Rectal smooth muscle tissue (tissue), 1 donor: ENCODE measurements around the gene GABRD.
"Not testable (repeated sequence)": the region's sequence is repeated elsewhere in the genome, so short reads cannot be mapped to it uniquely, and the experiment has no call there.

Experiments
- H3K27ac ChIP-seq: one replicate; pipeline ENCODE4 v1.7.0; 2013; ENCODE audit warnings: low read depth, low read length, inconsistent platforms
- H3K27me3 ChIP-seq: one replicate; pipeline ENCODE4 v1.7.0; 2013; ENCODE audit warnings: low read length; ENCODE audit not compliant: control insufficient read depth, insufficient read depth
- H3K36me3 ChIP-seq: one replicate; pipeline ENCODE4 v1.7.0; 2013; ENCODE audit warnings: low read length; ENCODE audit not compliant: control insufficient read depth, insufficient read depth
- H3K4me1 ChIP-seq: one replicate; pipeline ENCODE4 v1.7.0; 2013; ENCODE audit warnings: low read length; ENCODE audit not compliant: control insufficient read depth, insufficient read depth
- H3K4me3 ChIP-seq: one replicate; pipeline ENCODE4 v1.7.0; 2013; ENCODE audit warnings: low read length
- H3K9ac ChIP-seq: one replicate; pipeline ENCODE4 v1.7.0; 2013; ENCODE audit warnings: low read length

GABRD gene

GRCh38 chr1:2019172-2019543, at the start of gene GABRD:
TSS of gene GABRD (plus strand) at chr1:2019345. CDS start at chr1:2019424, 79 bp downstream.
- H3K27ac ChIP-seq = no peak within 1 kb of the TSS
- H3K36me3 ChIP-seq = no peaks in the 10 kb centered on the region
- H3K4me3 ChIP-seq = no peak within 1 kb of the TSS
- peaks cover 40% of the 10 kb centered on the region for H3K27me3 ChIP-seq
- H3K4me1 ChIP-seq = no peaks in the 10 kb centered on the region
- no peak within 1 kb of the TSS for H3K9ac ChIP-seq

GRCh38 chr1:1969505-1969900, 49.6 kb upstream of the GABRD start:
- Histone ChIP-seq H3K36me3 (no peaks in the 10 kb centered on the region), H3K4me1 (no peaks in the 10 kb centered on the region), H3K4me3 (no peak overlapping the region), H3K9ac (no peak overlapping the region), H3K27me3 (peaks cover 4% of the 10 kb centered on the region), H3K27ac (no peak overlapping the region)

DNA sequence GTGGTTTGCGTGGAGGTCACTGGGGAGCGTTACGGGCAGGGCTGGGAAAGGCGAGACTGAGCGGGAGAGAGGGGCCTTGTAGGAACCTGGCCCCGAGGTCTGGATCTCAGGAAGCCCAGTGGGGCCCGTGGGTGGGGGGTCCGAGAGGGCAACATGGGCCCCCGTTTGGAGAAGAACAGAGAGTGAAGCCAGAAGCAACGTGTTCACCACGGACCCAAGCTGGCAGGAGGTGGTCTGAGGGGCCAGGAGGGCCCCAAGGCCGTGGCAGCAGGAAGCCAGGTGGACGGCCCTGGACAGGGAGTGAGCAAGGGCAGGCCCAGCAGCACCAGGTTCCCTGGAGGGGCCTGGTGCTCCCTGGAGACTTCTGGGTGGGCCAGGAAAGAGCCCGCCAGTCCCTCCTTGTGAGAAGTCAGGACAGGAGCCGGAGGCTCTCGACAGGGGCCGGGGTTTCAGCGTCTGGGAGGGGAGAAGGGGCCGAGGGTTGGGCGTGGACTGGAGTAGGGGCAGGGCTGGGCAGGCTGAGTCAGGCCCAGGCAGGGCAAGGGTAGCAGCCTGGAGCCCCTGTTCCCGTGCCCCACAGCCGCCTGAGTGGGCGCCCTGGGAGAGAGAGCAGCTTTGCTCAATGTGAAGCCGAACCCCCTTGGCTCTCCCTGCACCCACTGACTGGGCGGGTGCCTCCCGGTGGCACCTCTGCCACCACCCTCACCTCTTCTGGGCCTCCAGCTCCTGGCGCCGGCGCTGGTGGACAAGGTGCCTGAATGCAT, 49.0 kb upstream of the GABRD start:
- H3K27me3 ChIP-seq = no peaks in the 10 kb centered on the region
- H3K4me1 ChIP-seq = no peaks in the 10 kb centered on the region
- H3K36me3 ChIP-seq = no peaks in the 10 kb centered on the region
- H3K4me3 ChIP-seq = no peak overlapping the region
- H3K9ac ChIP-seq = no peak overlapping the region
- no peak overlapping the region for H3K27ac ChIP-seq

DNA sequence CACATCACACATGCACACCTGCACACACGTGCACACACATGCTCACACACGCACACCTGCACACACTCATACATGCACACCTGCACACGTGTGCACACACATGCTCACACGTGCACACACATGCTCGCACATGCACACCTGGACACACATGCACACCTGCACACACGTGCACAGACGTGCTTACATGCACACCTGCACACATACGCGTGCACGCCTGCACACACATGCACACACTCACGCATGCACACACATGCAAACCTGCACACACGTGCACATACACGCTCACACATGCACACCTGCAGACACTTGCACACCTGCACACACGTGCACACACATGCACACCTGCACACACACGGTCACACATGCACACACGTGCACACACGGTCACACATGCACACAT, 48.1 kb upstream of the GABRD start:
- Histone ChIP-seq H3K36me3 (no peaks in the 10 kb centered on the region), H3K4me1 (no peaks in the 10 kb centered on the region), H3K4me3 (no peak overlapping the region), H3K9ac (no peak overlapping the region), H3K27me3 (no peaks in the 10 kb centered on the region), H3K27ac (no peak overlapping the region)

- H3K36me3 ChIP-seq = no peaks in the 10 kb centered on the region
- H3K27me3 ChIP-seq = no peaks in the 10 kb centered on the region
- H3K9ac ChIP-seq = no peak overlapping the region
- no peak overlapping the region for H3K27ac ChIP-seq
- H3K4me3 ChIP-seq = no peak overlapping the region
- no peaks in the 10 kb centered on the region for H3K4me1 ChIP-seq
Measured at GRCh38 chr1:1971688-1972087, 47.5 kb upstream of the GABRD start.

DNA sequence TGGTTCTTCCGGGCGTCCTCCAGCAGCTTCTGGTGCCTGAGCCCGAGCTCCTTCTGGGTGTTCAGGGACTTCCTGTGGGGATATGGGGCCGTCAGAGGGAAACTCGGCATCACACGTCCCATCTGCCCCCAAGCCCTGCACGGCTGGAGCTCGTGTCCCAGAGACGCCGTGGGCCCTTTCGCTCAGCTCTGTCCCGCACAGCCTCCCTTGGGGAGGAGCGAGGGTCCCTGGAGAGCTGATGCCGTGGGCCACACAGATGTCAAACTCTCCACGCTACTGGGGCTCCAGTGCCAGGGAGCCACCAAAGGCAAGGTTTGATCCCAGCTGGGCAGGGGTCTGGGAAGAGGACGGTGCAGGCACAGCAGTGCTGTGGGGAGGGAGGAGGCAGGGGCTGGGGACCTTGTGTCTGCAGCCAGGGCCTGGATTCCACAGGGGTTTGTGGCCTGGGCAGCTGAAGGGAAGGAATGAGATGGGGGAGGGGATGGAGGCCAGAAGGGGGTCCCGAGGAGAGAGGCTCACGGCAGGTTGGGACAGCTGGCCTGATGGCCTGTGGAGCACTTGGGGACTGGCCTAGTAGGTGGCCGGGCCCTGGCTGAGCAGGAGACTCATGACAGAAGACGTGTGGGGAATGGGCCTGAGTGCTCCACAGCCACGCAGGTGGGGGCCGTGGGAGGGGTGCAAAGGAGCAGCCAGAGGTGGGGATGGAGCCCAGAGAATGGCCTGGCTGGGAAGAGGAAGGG, 46.0 kb upstream of the GABRD start:
- H3K4me1 ChIP-seq = no peaks in the 10 kb centered on the region
- no peaks in the 10 kb centered on the region for H3K36me3 ChIP-seq
- no peak overlapping the region for H3K27ac ChIP-seq
- H3K4me3 ChIP-seq = no peak overlapping the region
- no peaks in the 10 kb centered on the region for H3K27me3 ChIP-seq
- no peak overlapping the region for H3K9ac ChIP-seq

DNA sequence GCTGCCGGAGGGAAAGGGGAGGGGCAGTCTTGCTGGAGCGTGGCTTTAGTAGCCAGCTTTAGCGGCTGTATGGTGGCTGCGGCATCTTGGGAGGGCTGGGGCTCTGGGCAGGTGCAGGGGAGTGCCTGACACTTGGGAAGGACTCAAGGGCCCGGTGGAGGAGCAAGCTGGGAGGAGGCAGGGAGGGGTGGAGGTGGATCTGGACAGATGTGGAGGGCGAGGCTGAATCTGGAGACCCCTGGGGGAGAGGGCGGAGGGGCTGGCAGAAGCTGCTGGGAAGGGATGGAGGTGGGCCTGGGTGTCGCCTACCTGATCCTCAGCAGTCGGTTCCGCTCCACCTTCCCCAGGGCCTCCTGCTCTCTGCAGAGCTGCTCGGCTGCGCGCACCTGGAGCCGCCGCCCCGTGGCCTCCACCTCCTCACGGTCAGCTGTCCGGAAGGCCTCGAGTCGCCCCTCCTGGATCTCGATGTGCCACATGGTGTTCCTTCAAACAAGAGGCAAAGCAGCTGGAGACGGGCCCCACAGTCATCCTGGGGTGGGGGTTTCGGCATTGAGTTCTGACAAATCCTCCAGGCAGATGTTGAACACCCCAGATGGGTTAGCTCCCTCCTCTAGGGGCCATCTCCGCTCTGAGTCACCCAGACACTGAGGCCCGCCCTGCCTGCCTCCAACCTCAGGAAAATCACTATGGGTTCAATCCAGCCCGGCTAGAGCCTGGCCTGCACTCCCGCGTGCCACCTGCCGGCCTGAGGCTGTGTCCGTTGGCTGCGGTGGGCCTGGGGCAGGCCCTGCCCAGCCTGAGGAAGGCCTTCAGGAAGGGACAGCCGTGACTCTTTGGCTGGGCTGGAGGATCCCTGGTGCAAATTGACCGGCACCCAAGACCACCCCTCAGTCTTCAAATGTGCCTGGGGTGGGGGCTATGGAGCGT, 45.2 kb upstream of the GABRD start:
- no peak overlapping the region for H3K9ac ChIP-seq
- H3K27me3 ChIP-seq = no peaks in the 10 kb centered on the region
- no peak overlapping the region for H3K4me3 ChIP-seq
- no peak overlapping the region for H3K27ac ChIP-seq
- H3K4me1 ChIP-seq = no peaks in the 10 kb centered on the region
- H3K36me3 ChIP-seq = no peaks in the 10 kb centered on the region

- H3K27me3 ChIP-seq = no peaks in the 10 kb centered on the region
- no peak overlapping the region for H3K9ac ChIP-seq
- H3K4me3 ChIP-seq = no peak overlapping the region
- no peaks in the 10 kb centered on the region for H3K36me3 ChIP-seq
- no peaks in the 10 kb centered on the region for H3K4me1 ChIP-seq
- no peak overlapping the region for H3K27ac ChIP-seq
Measured at GRCh38 chr1:1974834-1975233, 44.3 kb upstream of the GABRD start.

GRCh38 chr1:1975535-1975934, 43.6 kb upstream of the GABRD start:
- H3K4me3 ChIP-seq = no peak overlapping the region
- no peaks in the 10 kb centered on the region for H3K36me3 ChIP-seq
- H3K4me1 ChIP-seq = no peaks in the 10 kb centered on the region
- H3K9ac ChIP-seq = no peak overlapping the region
- H3K27ac ChIP-seq = no peak overlapping the region
- H3K27me3 ChIP-seq = no peaks in the 10 kb centered on the region

- Histone ChIP-seq H3K27me3 (no peaks in the 10 kb centered on the region), H3K36me3 (no peaks in the 10 kb centered on the region), H3K27ac (no peak overlapping the region), H3K4me3 (no peak overlapping the region), H3K4me1 (no peaks in the 10 kb centered on the region), H3K9ac (no peak overlapping the region)
Measured at GRCh38 chr1:1976031-1976430, 43.1 kb upstream of the GABRD start.

GRCh38 chr1:1978108-1978507, 41.0 kb upstream of the GABRD start:
- no peaks in the 10 kb centered on the region for H3K36me3 ChIP-seq
- H3K4me3 ChIP-seq = no peak overlapping the region
- no peaks in the 10 kb centered on the region for H3K27me3 ChIP-seq
- H3K9ac ChIP-seq = no peak overlapping the region
- H3K4me1 ChIP-seq = no peaks in the 10 kb centered on the region
- no peak overlapping the region for H3K27ac ChIP-seq

GRCh38 chr1:1978690-1979481, 40.3 kb upstream of the GABRD start:
- H3K27ac ChIP-seq, H3K36me3 ChIP-seq, H3K27me3 ChIP-seq, H3K4me3 ChIP-seq, H3K4me1 ChIP-seq, H3K9ac ChIP-seq: not testable (repeated sequence)
